ENCODE results near the gene A2M.

DNA sequence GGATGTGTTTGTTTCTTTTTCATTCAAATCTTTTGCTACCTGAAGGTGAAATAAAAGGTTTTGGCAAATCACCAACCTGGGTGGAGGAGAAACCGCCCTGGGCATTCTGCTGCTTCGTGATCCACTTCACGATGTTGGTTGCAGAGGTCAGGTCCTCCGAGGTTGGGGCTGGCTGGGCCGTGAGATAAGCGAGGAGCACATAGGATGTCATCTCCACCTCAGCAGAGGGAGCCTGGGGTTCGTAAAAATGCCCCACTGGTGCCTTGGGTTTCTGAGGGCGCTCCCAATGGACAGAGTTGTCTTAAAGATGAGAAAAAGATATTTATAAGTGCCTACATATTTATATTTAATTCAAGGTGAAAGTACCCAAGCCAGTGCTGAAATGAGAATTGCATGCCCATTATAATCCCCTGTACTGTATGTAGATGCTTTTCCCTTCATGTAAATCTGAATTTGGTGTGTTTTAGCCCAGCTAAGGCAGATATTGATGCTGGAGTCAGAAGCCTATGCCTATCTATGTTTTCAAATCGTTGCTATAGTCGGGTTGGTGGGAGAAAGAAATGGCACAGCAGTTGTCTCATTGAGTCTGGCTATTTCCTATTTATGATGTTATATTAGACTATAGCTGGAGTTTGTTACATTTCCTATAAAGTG lies 41.1 kb downstream of the A2M start:
- no peak for TF ChIP-seq RAD21 (conservative IDR thresholded peaks at IDR 0.05 in 1 of 2, IDR thresholded peaks at IDR 0.05 in 1 of 2)
- TF ChIP-seq, protein P1, sequence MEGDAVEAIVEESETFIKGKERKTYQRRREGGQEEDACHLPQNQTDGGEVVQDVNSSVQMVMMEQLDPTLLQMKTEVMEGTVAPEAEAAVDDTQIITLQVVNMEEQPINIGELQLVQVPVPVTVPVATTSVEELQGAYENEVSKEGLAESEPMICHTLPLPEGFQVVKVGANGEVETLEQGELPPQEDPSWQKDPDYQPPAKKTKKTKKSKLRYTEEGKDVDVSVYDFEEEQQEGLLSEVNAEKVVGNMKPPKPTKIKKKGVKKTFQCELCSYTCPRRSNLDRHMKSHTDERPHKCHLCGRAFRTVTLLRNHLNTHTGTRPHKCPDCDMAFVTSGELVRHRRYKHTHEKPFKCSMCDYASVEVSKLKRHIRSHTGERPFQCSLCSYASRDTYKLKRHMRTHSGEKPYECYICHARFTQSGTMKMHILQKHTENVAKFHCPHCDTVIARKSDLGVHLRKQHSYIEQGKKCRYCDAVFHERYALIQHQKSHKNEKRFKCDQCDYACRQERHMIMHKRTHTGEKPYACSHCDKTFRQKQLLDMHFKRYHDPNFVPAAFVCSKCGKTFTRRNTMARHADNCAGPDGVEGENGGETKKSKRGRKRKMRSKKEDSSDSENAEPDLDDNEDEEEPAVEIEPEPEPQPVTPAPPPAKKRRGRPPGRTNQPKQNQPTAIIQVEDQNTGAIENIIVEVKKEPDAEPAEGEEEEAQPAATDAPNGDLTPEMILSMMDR (IDR thresholded peaks at IDR 0.05), result no peak
- TF ChIP-seq RCOR1 (IDR thresholded peaks at IDR 0.05; ENCODE audit: low read depth, low read length), result no peak
- no peak for TF ChIP-seq MYC (IDR thresholded peaks at IDR 0.05; ENCODE audit: borderline replicate concordance, low read length)
- TF ChIP-seq, protein P2, sequence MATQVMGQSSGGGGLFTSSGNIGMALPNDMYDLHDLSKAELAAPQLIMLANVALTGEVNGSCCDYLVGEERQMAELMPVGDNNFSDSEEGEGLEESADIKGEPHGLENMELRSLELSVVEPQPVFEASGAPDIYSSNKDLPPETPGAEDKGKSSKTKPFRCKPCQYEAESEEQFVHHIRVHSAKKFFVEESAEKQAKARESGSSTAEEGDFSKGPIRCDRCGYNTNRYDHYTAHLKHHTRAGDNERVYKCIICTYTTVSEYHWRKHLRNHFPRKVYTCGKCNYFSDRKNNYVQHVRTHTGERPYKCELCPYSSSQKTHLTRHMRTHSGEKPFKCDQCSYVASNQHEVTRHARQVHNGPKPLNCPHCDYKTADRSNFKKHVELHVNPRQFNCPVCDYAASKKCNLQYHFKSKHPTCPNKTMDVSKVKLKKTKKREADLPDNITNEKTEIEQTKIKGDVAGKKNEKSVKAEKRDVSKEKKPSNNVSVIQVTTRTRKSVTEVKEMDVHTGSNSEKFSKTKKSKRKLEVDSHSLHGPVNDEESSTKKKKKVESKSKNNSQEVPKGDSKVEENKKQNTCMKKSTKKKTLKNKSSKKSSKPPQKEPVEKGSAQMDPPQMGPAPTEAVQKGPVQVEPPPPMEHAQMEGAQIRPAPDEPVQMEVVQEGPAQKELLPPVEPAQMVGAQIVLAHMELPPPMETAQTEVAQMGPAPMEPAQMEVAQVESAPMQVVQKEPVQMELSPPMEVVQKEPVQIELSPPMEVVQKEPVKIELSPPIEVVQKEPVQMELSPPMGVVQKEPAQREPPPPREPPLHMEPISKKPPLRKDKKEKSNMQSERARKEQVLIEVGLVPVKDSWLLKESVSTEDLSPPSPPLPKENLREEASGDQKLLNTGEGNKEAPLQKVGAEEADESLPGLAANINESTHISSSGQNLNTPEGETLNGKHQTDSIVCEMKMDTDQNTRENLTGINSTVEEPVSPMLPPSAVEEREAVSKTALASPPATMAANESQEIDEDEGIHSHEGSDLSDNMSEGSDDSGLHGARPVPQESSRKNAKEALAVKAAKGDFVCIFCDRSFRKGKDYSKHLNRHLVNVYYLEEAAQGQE (IDR thresholded peaks at IDR 0.05), result no peak
- TF ChIP-seq EP300 (IDR thresholded peaks at IDR 0.05), result no peak
- TF ChIP-seq ZSCAN20 (CRISPR knock-in tag; IDR thresholded peaks at IDR 0.05), result no peak
- TF ChIP-seq, protein P3, sequence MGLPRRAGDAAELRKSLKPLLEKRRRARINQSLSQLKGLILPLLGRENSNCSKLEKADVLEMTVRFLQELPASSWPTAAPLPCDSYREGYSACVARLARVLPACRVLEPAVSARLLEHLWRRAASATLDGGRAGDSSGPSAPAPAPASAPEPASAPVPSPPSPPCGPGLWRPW (IDR thresholded peaks at IDR 0.05), result no peak
- no peak for TF ChIP-seq PHF8 (IDR thresholded peaks at IDR 0.05; ENCODE audit: borderline replicate concordance, low read depth)
- no peak for TF ChIP-seq NR3C1 (IDR thresholded peaks at IDR 0.05)
- no peak for TF ChIP-seq POLR2A (IDR thresholded peaks at IDR 0.05; ENCODE audit: low read length)
- no peak for TF ChIP-seq SMC3 (IDR thresholded peaks at IDR 0.05)
- TF ChIP-seq ZC3H11A (IDR thresholded peaks at IDR 0.05), result no peak
- no peak for TF ChIP-seq POLR2AphosphoS2 (conservative IDR thresholded peaks at IDR 0.05; ENCODE audit: low read length)
